Activated CD4-positive, alpha-beta T cell treated with anti-CD3 and anti-CD28 coated beads, Interleukin-2, Interleukin-4, amounts not matched to agents 100 ng/mL and 50 ng/mL, durations not matched to agents 16 hours and 8 hours (primary cell): ENCODE measurements around the gene CAMTA2.
"Not testable (repeated sequence)": the region's sequence is repeated elsewhere in the genome, so short reads cannot be mapped to it uniquely, and the experiment has no call there.

Experiments
- DNase-seq: peaks from one replicate; pipeline ENCODE4 v3.0.0-alpha.2; 2020; ENCODE audit warnings: low spot score

Gene CAMTA2

GRCh38 chr17:4932756-4933155 lies 54.7 kb downstream of the CAMTA2 start:
- no peak for DNase-seq

- no peak for DNase-seq
These were observed 55.5 kb downstream of the CAMTA2 start, which contains the start of gene GP1BA for GRCh38 chr17:4931963-4932362. TSS of gene GP1BA (plus strand) at chr17:4932277. CDS start at chr17:4932605, 328 bp downstream.

GRCh38 chr17:4928881-4929280 lies 58.6 kb downstream of the CAMTA2 start:
- no peak for DNase-seq

- DNase-seq = not testable (repeated sequence)
These were observed 60.7 kb downstream of the CAMTA2 start for GRCh38 chr17:4926577-4927335.

GRCh38 chr17:4921320-4921719 lies 66.2 kb downstream of the CAMTA2 start:
- no peak for DNase-seq

GRCh38 chr17:4920351-4921048 lies 67.0 kb downstream of the CAMTA2 start:
- no peak for DNase-seq

DNA sequence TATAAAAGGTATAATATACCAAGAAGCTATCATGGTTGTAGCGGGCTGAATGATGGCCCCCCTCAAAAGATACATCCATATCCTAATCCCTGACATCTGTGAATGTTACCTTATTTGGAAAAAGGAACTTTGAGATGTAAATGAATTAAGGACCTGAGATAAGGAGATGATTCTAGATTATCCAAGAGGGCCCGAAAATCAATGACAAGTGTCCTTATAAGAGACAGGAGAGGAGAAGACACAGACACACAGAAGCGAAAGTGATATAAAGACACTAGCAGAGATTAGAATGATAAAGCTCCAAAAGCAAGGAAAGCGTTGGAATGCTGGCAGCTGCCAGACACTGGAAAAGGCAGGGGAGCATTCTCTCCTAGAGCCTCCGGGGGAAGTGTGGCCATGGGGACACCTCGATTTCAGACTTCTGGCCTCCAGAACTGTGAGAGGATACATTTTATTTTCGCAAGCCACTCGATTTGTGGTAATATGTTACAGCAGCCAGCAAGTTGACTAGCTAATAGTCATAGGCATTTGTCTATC lies 67.9 kb downstream of the CAMTA2 start:
- no peak for DNase-seq
